Measurements from ENCODE around the gene WNK2.

The WNK2 gene

GRCh38 chr9:93264338-93265125, 80.6 kb downstream of the WNK2 start:
- DNase-seq (ENCODE audit: low read depth in 2 of 2, low spot score in 1 of 2), result no peak

DNA sequence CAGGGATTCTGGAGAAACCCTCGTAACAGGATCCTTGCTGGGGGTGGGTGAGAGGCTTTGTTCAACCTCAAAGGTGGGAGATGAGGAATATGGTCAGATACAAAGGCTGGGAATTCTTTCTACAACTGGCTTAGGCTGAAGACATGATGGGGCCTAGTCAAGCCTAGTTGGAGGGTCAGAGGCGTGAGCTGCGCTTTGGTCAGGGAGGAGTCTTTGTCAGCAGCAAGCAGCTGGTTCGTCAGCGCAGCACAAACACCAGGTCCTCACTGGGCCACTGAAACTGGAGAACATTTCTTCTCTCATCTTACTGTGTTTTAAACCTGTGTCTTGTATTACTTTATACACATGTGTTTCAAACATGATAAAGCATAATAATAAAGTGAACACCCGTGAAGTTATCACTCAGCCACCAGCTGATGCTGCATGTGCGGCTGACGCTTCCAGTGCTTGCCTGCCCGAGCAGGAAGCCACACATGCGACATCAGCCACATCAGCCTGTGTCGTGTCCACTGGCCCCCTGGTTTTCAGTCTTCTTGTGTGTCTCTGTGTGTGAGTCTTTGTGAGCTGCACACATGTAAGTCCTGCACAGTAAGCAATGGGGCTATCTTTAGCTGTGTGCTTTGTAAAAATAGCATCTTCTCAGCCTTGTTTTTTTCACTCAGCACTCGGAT, 81.5 kb downstream of the WNK2 start:
- DNase-seq (ENCODE audit: low read depth in 2 of 2, low spot score in 1 of 2), result no peak

GRCh38 chr9:93265972-93266371, 82.0 kb downstream of the WNK2 start:
- DNase-seq (ENCODE audit: low read depth in 2 of 2, low spot score in 1 of 2), result no peak

DNA sequence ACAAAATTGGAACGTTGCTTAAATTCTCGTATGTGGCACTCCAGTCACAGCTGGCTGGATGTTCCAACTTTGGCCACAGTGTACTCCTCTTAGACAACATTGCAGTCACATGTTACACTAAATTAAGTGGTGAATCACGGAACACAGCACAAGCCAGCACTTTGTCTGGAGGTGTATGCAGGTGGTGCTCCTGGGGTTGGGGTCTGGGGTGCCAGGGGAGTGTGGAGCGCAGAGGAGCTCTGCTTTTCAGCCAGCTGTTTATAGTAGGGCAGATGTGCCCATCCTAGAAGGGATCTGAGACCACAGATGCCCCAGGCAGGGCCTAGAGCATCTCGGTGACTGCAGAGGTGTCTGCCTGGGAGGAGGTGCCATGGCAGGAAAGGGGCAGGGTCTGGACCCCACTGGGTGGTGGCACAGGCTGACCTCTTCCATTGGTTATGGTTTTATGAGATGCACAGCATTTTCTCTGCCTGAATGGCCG, 82.6 kb downstream of the WNK2 start:
- no peak for DNase-seq (ENCODE audit: low read depth in 2 of 2, low spot score in 1 of 2)

GRCh38 chr9:93267091-93267541, 83.2 kb downstream of the WNK2 start:
- DNase-seq (ENCODE audit: low read depth in 2 of 2, low spot score in 1 of 2), result no peak

GRCh38 chr9:93267681-93268505, 84.0 kb downstream of the WNK2 start:
- no peak for DNase-seq (ENCODE audit: low read depth in 2 of 2, low spot score in 1 of 2)

DNA sequence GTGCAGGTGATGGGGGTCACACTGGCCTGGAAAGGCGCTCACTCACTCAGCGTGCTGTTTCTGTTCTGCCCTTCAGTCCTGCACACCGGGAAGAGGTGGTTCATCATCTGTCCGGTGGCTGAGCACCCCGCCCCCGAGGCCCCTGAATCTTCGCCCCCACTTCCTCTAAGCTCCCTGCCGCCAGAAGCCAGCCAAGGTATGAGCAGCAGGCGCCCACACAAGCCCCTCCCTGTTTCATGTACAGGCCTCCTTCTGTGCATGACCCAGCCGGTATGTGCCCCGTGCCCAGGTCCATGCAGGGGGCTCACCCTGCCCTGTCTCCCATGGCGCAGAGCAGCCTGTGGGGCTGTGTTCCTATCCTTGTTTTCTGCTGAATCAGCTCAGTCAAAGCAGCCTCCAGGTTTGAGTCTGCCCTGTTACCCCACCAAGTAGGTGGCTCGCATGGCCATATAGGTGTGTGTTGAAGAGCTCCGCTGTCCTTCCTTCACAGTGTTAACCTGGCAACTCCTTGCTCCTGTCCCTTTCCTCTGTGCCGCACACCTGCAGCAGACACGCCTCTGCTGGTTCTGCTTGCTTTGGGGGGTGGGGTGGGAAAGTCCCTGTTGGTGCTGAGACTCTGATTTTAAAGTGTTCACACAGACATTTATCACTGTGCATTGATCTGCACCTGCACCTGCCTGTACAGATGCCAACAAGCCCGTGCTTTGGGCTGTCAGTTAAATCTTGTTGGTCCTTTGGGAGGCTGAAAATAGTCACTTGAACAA, 84.8 kb downstream of the WNK2 start:
- no peak for DNase-seq (ENCODE audit: low read depth in 2 of 2, low spot score in 1 of 2)

DNA sequence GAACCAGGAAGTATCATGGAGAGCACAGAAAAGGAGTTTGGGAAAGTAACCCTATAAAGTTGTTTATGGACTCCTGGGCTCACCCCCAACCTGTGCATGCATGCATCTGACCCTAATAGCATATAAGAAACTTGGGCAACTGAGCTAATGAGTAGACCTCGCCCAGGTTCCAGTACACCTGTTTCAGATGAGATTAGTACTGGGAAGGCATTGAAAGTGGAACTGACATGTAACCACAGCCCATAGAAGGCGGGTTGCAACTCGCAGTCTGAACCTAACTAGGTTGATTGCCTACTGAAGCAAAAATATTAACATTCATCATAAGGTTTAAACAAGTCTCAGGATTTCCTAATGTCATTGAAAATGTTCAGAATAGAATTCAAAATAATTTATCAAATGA, 87.0 kb downstream of the WNK2 start:
- no peak for DNase-seq (ENCODE audit: low read depth in 2 of 2, low spot score in 1 of 2)

GRCh38 chr9:93276973-93277372, 93.0 kb downstream of the WNK2 start:
- no peak for DNase-seq (ENCODE audit: low read depth in 2 of 2, low spot score in 1 of 2)

- DNase-seq (ENCODE audit: low read depth in 2 of 2, low spot score in 1 of 2), result no peak
Observed at GRCh38 chr9:93278144-93278543, 94.2 kb downstream of the WNK2 start.

DNA sequence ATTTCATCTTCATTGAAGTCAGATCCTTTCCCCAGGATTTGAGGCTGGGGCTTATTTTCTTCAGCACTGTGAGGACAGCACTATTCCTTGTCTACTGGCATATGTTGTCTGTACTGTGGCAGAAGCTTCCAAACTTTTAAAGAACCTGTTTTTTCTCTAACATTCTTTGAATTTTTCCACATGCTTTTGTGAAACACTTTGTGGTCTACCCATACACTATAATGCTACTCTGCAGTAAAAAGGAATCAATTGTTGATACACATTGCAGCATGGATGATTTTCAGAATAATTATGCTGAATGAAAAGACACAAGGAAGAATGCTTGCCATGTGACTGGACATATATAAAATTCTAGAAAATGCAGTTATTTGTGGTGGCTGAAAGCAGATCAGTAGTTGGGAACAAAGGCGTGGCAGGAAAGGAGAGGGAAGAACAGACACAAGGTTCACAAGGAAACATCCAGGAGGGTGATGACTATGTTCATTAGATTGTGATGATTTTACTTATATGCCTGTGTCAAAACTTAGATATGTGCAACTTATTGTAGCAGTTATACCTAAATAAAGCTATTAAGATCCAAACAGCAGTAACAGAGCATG, 96.8 kb downstream of the WNK2 start:
- no peak for DNase-seq (ENCODE audit: low read depth in 2 of 2, low spot score in 1 of 2)

DNA sequence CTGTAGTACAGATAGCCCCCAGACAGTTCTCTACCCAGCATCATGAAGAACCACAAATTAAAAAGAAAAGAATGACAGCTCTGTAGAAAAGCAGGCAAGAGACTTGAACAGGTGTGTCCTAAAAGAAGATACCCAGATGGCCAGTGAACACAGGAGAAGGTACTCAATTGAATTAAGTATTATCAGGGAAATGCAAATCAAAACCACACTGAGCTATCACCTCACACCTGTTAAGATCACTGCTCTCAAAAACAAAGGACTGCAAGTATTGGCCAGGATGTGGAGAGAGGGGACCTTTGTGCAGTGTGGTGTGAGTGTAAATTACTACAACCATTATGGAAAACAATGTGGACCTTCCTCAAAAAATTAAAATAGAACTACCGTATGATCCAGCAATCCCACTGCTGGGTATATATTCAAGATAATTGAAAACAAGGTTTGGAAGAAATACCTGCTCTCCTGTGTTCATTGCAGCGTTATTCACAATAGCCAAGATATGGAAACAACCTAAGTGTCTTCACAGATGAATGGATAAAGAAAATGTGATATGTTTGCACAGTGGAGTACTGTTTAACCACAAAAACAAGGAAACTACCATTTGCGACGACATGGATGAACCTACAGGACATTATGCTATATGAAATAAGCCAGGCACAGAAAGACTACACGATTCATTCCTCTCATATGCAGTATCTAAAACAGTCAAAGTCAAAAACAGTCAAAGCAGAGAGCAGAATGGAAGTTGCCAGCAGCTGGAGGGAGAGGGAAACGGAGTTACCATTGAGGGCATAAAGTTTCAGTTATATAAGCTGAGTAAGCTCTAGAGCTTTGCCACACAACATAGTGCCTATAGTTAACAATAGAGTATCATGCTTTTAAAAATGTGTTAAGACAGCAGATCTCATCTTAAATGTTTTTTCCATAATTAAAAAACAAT, 102.6 kb downstream of the WNK2 start:
- no peak for DNase-seq (ENCODE audit: low read depth in 2 of 2, low spot score in 1 of 2)

DNA sequence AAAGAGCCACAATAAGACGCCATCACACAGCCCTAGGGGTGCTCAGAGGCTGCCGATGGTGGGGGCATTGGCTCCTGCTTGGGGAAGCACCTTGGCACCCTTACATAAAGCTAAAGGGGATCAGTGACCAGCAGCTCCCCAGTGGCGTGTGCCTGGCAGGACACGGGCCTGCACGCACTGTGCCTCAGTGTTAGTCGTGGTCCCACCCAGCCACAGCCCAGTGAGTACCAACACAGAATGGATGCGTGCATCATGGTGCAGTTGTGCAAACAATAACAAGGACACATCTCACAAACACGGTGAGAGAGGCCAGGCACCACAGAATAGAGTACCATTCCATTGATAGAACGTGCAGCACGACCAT, 103.2 kb downstream of the WNK2 start:
- no peak for DNase-seq (ENCODE audit: low read depth in 2 of 2, low spot score in 1 of 2)

- no peak for DNase-seq (ENCODE audit: low read depth in 2 of 2, low spot score in 1 of 2)
Observed at GRCh38 chr9:93287593-93287992, 103.7 kb downstream of the WNK2 start.

DNA sequence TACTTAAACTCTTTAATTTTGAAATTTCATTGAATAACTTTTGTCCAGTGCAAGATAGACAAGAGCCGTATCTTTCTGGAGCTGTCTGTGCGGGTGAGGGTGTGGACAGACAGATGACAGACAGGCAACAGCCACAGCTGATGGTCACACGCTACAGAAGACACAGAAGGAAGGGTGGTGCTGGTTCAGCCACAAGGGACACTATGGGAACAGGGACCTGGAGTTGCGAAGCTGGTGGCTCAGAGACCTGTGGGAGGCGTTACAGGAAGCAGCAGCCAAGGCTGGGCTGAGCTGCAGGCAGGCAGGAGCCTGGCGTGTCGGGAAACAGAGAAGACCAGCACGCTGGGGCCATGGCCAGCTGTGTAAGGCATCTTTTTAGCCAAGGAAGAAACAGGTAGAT, 104.4 kb downstream of the WNK2 start:
- DNase-seq (ENCODE audit: low read depth in 2 of 2, low spot score in 1 of 2), result no peak

GRCh38 chr9:93288891-93289883, 105.2 kb downstream of the WNK2 start:
- no peak for DNase-seq (ENCODE audit: low read depth in 2 of 2, low spot score in 1 of 2)

- DNase-seq (ENCODE audit: low read depth in 2 of 2, low spot score in 1 of 2), result no peak
Observed at GRCh38 chr9:93290495-93291434, 106.8 kb downstream of the WNK2 start.
